ENCODE measurements around the gene C1orf105. TPM values are rescaled to one million over a fixed set of nuclear protein-coding genes. Genes with fewer than 3 reads are reported as not detected.

The C1orf105 gene
- total and polyA plus RNA-seq, 2 of the 8 experiments (the other 6 are each of a cell fraction or from before 2014, with no cell fraction given): not detected

GRCh38 chr1:172487550-172487949 is 67.1 kb downstream of the C1orf105 start:
- DNase-seq (ENCODE audit: low read depth in 1 of 2, low spot score in 2 of 2): no peak
- H3K9me3 ChIP-seq (ENCODE audit: insufficient read depth in 2 of 2, low read depth in 1 of 2, low read length in 1 of 2): no peaks in the 10 kb centered on the region
- H2AK5ac ChIP-seq (ENCODE audit: low read depth, low read length): no peak overlapping the region
- H4K91ac ChIP-seq (replicated peaks; ENCODE audit: insufficient read length, low read length): no peak overlapping the region
- no peaks in the 10 kb centered on the region for H3K79me1 ChIP-seq (ENCODE audit: low read depth, low read length)
- CTCF ChIA-PET (ENCODE audit: partially characterized antibody): interaction anchor here (0.8 to 1.6 kb wide), 3 partner anchors 9 to 371 kb away, joined by 3 to 7 read pairs (median 4); no protein-coding TSS in a partner anchor
- no peak overlapping the region for H2AFZ ChIP-seq (ENCODE audit: low read length)
- H2BK5ac ChIP-seq (ENCODE audit: low read depth, low read length): no peak overlapping the region
- no peaks in the 10 kb centered on the region for H3K36me3 ChIP-seq (ENCODE audit: control insufficient read depth in 2 of 4, insufficient read depth in 4 of 4, low read length in 3 of 4)
- no peak overlapping the region for H3K4me2 ChIP-seq (ENCODE audit: insufficient read depth in 1 of 2, low read depth in 2 of 2, low read length in 2 of 2)
- no peak overlapping the region for H3K14ac ChIP-seq (ENCODE audit: insufficient read length)
- WGBS, 2 experiments (ENCODE audit: extremely low coverage in 1 of 2, insufficient coverage in 1 of 2, insufficient read length in 1 of 2, insufficient replicate concordance in 2 of 2, low coverage in 1 of 2, low lambda C conversion rate in 2 of 2, missing lambda C conversion rate in 1 of 2): 86% methylated on average over 4 of the region's 4 CpGs; no CpG with 5 or more reads in 1 of the 2 experiments
- H3K23me2 ChIP-seq (ENCODE audit: low read depth, low read length): no peaks in the 10 kb centered on the region
- no peak overlapping the region for H2BK20ac ChIP-seq (ENCODE audit: low read length)
- no peak overlapping the region for H3K27ac ChIP-seq (ENCODE audit: low read depth, low read length)
- no peak overlapping the region for H3K18ac ChIP-seq (ENCODE audit: extremely low read depth, low read length)
- H3K4me1 ChIP-seq (replicated peaks in 1 of 4; ENCODE audit: control insufficient read depth in 3 of 4, insufficient read depth in 4 of 4, low read length in 3 of 4): no peaks in the 10 kb centered on the region
- no peak overlapping the region for H3K4me3 ChIP-seq (ENCODE audit: extremely low read depth in 1 of 4, insufficient read depth in 2 of 4, low read depth in 3 of 4, low read length in 4 of 4)
- H4K20me1 ChIP-seq (replicated peaks in 1 of 2; ENCODE audit: control insufficient read depth in 1 of 2, insufficient read depth in 2 of 2, low read length in 2 of 2): no peaks in the 10 kb centered on the region
- H3K27me3 ChIP-seq (replicated peaks in 1 of 4; ENCODE audit: control insufficient read depth in 3 of 4, extremely low read depth in 1 of 4, insufficient read depth in 3 of 4, low read length in 3 of 4): no peaks in the 10 kb centered on the region
- POLR2A ChIA-PET (ENCODE audit: partially characterized antibody): no interaction called here
- no peak overlapping the region for H2BK120ac ChIP-seq (replicated peaks; ENCODE audit: low read depth, low read length)
- no peak overlapping the region for H2BK15ac ChIP-seq (ENCODE audit: low read length)
- no peak overlapping the region for H3K56ac ChIP-seq (replicated peaks; ENCODE audit: insufficient read length, low read depth, low read length)
- H3K9ac ChIP-seq (replicated peaks in 1 of 4; ENCODE audit: extremely low read depth in 1 of 4, low read depth in 3 of 4, low read length in 3 of 4): no peak overlapping the region
- no peak overlapping the region for H2BK12ac ChIP-seq (ENCODE audit: low read depth, low read length)
- no peak overlapping the region for H3K4ac ChIP-seq (replicated peaks; ENCODE audit: insufficient read length, low read depth, low read length)
- H3K79me2 ChIP-seq (ENCODE audit: control insufficient read depth in 1 of 2, insufficient read depth in 2 of 2, low read length in 2 of 2): no peaks in the 10 kb centered on the region
- no peak overlapping the region for H4K5ac ChIP-seq (ENCODE audit: insufficient read length, low read depth, low read length)
- no peak overlapping the region for H4K8ac ChIP-seq (ENCODE audit: extremely low read depth, insufficient read depth, low read length)
- H3K23ac ChIP-seq (ENCODE audit: insufficient read length): no peak overlapping the region
- no peak for FAIRE-seq
- TF ChIP-seq CHD1 (IDR thresholded peaks at IDR 0.05; ENCODE audit: low read depth, low read length) (no peak), BACH1 (IDR thresholded peaks at IDR 0.05; ENCODE audit: low read length) (no peak), NRF1 (IDR thresholded peaks at IDR 0.05; ENCODE audit: low read depth, low read length) (no peak), EP300 (IDR thresholded peaks at IDR 0.05; ENCODE audit: borderline replicate concordance in 1 of 2, low read depth in 2 of 2, low read length in 2 of 2) (no peak), CHD2 (IDR thresholded peaks at IDR 0.05; ENCODE audit: low read length) (no peak), SAP30 (IDR thresholded peaks at IDR 0.05; ENCODE audit: insufficient read depth, insufficient replicate concordance, low read length) (no peak), EGR1 (IDR thresholded peaks at IDR 0.05; ENCODE audit: borderline replicate concordance, low read depth, low read length) (no peak), POU5F1 (IDR thresholded peaks at IDR 0.05; ENCODE audit: low read depth, low read length) (no peak), BRCA1 (IDR thresholded peaks at IDR 0.05; ENCODE audit: low read depth, low read length) (no peak), BCL11A (IDR thresholded peaks at IDR 0.05; ENCODE audit: low read depth in 2 of 2, low read length in 2 of 2) (no peak), ASH2L (IDR thresholded peaks at IDR 0.05; ENCODE audit: low read length) (no peak), CEBPB (IDR thresholded peaks at IDR 0.05; ENCODE audit: low read depth, low read length) (no peak), SP2 (IDR thresholded peaks at IDR 0.05; ENCODE audit: low read length) (no peak), TEAD4 (IDR thresholded peaks at IDR 0.05; ENCODE audit: low read depth, low read length) (no peak), SIN3A (conservative IDR thresholded peaks at IDR 0.05 in 1 of 2, IDR thresholded peaks at IDR 0.05 in 1 of 2; ENCODE audit: low read depth in 1 of 2, low read length in 2 of 2) (no peak), SIX5 (IDR thresholded peaks at IDR 0.05; ENCODE audit: low read depth, low read length) (no peak)
